Epithelial cell of esophagus (primary cell): ENCODE measurements around the gene SLC12A3.
"Not testable (repeated sequence)": the region's sequence is repeated elsewhere in the genome, so short reads cannot be mapped to it uniquely, and the experiment has no call there.

Source experiments
- DNase-seq: peaks from one replicate; pipeline ENCODE4 v3.0.0; 2010; ENCODE audit warnings: low read depth
- H3K4me3 ChIP-seq: 2 replicates; pipeline ENCODE4 v1.5.1; 2011; ENCODE audit warnings: mild to moderate bottlenecking, low read length, control low read depth
- CTCF ChIP-seq: IDR thresholded peaks from 2 replicates; pipeline ENCODE4 v1.5.1; 2011; ENCODE audit warnings: low read depth, mild to moderate bottlenecking, low read length, control low read depth, inconsistent platforms; ENCODE audit not compliant: insufficient read depth; ENCODE audit errors: missing control alignments

SLC12A3 gene

GRCh38 chr16:56883586-56883985, 18.6 kb downstream of the SLC12A3 start:
- DNase-seq = no peak
- TF ChIP-seq CTCF = no peak
- no peak overlapping the region for H3K4me3 ChIP-seq

GRCh38 chr16:56884026-56884582, 19.1 kb downstream of the SLC12A3 start:
- no peak overlapping the region for H3K4me3 ChIP-seq
- DNase-seq = no peak
- TF ChIP-seq CTCF = no peak

- DNase-seq, H3K4me3 ChIP-seq: not testable (repeated sequence)
Measured at GRCh38 chr16:56884929-56885328, 19.9 kb downstream of the SLC12A3 start.

GRCh38 chr16:56885446-56886162, 20.6 kb downstream of the SLC12A3 start:
- no peak for TF ChIP-seq CTCF
- H3K4me3 ChIP-seq = no peak overlapping the region
- DNase-seq = no peak

GRCh38 chr16:56886296-56886695, 21.3 kb downstream of the SLC12A3 start:
- DNase-seq = no peak
- TF ChIP-seq CTCF = no peak
- no peak overlapping the region for H3K4me3 ChIP-seq

GRCh38 chr16:56886826-56887225, 21.8 kb downstream of the SLC12A3 start:
- DNase-seq = no peak
- no peak for TF ChIP-seq CTCF
- no peak overlapping the region for H3K4me3 ChIP-seq

GRCh38 chr16:56888806-56889205, 23.8 kb downstream of the SLC12A3 start:
- TF ChIP-seq CTCF = no peak
- no peak for DNase-seq
- no peak overlapping the region for H3K4me3 ChIP-seq
